ENCODE results near the gene TRIM33. TPM values are rescaled to one million over a fixed set of nuclear protein-coding genes. Genes with fewer than 3 reads are reported as not detected.

Gene TRIM33
- total RNA-seq, 2 donors from 2014 or later = 27.5 to 32.3 TPM

- ATAC-seq = no peak
- Histone ChIP-seq H3K9me3 (no peaks in the 10 kb centered on the region), H3K27ac (no peak overlapping the region), H3K4me3 (no peak overlapping the region), H3K36me3 (replicated peaks in 1 of 2; ENCODE audit: insufficient read depth in 1 of 2, low read depth in 2 of 2) (no peaks in the 10 kb centered on the region), H3K4me1 (peaks cover 19% of the 10 kb centered on the region), H3K27me3 (no peaks in the 10 kb centered on the region)
- TF ChIP-seq CTCF (IDR thresholded peaks at IDR 0.05) = no peak
- no peak for TF ChIP-seq POLR2A (IDR thresholded peaks at IDR 0.05)
- intact Hi-C loops (cut with DNase I) = no loop called here
- DNase-seq = no peak
These were observed 8.9 kb downstream of the TRIM33 start for GRCh38 chr1:114502080-114502479.

GRCh38 chr1:114499478-114499877, 11.5 kb downstream of the TRIM33 start:
- Histone ChIP-seq H3K27me3 (no peaks in the 10 kb centered on the region), H3K36me3 (replicated peaks in 1 of 2; ENCODE audit: insufficient read depth in 1 of 2, low read depth in 2 of 2) (no peaks in the 10 kb centered on the region), H3K4me1 (peaks cover 17% of the 10 kb centered on the region), H3K4me3 (no peak overlapping the region), H3K27ac (no peak overlapping the region), H3K9me3 (no peaks in the 10 kb centered on the region)
- intact Hi-C loops (cut with DNase I) = no loop called here
- TF ChIP-seq CTCF (IDR thresholded peaks at IDR 0.05) (no peak), POLR2A (IDR thresholded peaks at IDR 0.05) (no peak)
- ATAC-seq = no peak
- DNase-seq = no peak

- ATAC-seq (no peak), DNase-seq (no peak)
- Histone ChIP-seq H3K9me3 (no peaks in the 10 kb centered on the region), H3K27ac (no peak overlapping the region), H3K36me3 (replicated peaks in 1 of 2; ENCODE audit: insufficient read depth in 1 of 2, low read depth in 2 of 2) (no peaks in the 10 kb centered on the region), H3K4me3 (no peak overlapping the region), H3K27me3 (no peaks in the 10 kb centered on the region), H3K4me1 (peaks cover 8% of the 10 kb centered on the region)
- WGBS, 2 donors = 50 to 56% methylated on average over 1 of the region's 1 CpG
- TF ChIP-seq CTCF (IDR thresholded peaks at IDR 0.05) (no peak), POLR2A (IDR thresholded peaks at IDR 0.05) (no peak)
- intact Hi-C loops (cut with DNase I) = no loop called here
These were observed 14.9 kb downstream of the TRIM33 start for GRCh38 chr1:114496089-114496488.

GRCh38 chr1:114495486-114495885, 15.5 kb downstream of the TRIM33 start:
- Histone ChIP-seq H3K27me3 (no peaks in the 10 kb centered on the region), H3K27ac (no peak overlapping the region), H3K9me3 (no peaks in the 10 kb centered on the region), H3K4me1 (peaks cover 8% of the 10 kb centered on the region), H3K4me3 (no peak overlapping the region), H3K36me3 (replicated peaks in 1 of 2; ENCODE audit: insufficient read depth in 1 of 2, low read depth in 2 of 2) (no peaks in the 10 kb centered on the region)
- no peak for DNase-seq
- WGBS, 2 donors = 26 to 31% methylated on average over 2 of the region's 2 CpGs
- TF ChIP-seq CTCF (IDR thresholded peaks at IDR 0.05) (no peak), POLR2A (IDR thresholded peaks at IDR 0.05) (no peak)
- no peak for ATAC-seq
- intact Hi-C loops (cut with DNase I) = no loop called here

- TF ChIP-seq POLR2A (IDR thresholded peaks at IDR 0.05) = no peak
- TF ChIP-seq CTCF (IDR thresholded peaks at IDR 0.05) = no peak
- H3K36me3 ChIP-seq (replicated peaks in 1 of 2; ENCODE audit: insufficient read depth in 1 of 2, low read depth in 2 of 2) = no peaks in the 10 kb centered on the region
- ATAC-seq = no peak
- peaks cover 8% of the 10 kb centered on the region for H3K4me1 ChIP-seq
- DNase-seq = no peak
- no peak overlapping the region for H3K27ac ChIP-seq
- no peak overlapping the region for H3K4me3 ChIP-seq
- no peaks in the 10 kb centered on the region for H3K9me3 ChIP-seq
- no peaks in the 10 kb centered on the region for H3K27me3 ChIP-seq
- 25 to 38% methylated on average over 1 of the region's 1 CpG for WGBS, 2 donors
- intact Hi-C loops (cut with DNase I) = no loop called here
These were observed 18.0 kb downstream of the TRIM33 start for GRCh38 chr1:114492978-114493377.

Measured in body of pancreas (tissue), 4 donors.